Astrocyte of the cerebellum (primary cell): Measurements from ENCODE around the gene MBNL2.

Experiments used
- DNase-seq: peaks from one replicate; pipeline ENCODE4 v3.0.0-alpha.2; 2011; ENCODE audit warnings: low read depth
- H3K4me3 ChIP-seq: 2 replicates; pipeline ENCODE4 v1.5.1; 2011; ENCODE audit warnings: mild to moderate bottlenecking, low read depth, low read length, moderate library complexity
- in situ Hi-C: cut with HindIII; loops from 2 replicates; pipeline ENCODE4 v1.10.0; 2017; ENCODE audit warnings: low sequenced_read_pairs
- TF ChIP-seq, protein P1 (sequence below): IDR thresholded peaks from 2 replicates; pipeline ENCODE4 v1.5.1; 2012; ENCODE audit warnings: low read length, low read depth, moderate library complexity, mild to moderate bottlenecking; ENCODE audit errors: missing control alignments

The MBNL2 gene

DNA sequence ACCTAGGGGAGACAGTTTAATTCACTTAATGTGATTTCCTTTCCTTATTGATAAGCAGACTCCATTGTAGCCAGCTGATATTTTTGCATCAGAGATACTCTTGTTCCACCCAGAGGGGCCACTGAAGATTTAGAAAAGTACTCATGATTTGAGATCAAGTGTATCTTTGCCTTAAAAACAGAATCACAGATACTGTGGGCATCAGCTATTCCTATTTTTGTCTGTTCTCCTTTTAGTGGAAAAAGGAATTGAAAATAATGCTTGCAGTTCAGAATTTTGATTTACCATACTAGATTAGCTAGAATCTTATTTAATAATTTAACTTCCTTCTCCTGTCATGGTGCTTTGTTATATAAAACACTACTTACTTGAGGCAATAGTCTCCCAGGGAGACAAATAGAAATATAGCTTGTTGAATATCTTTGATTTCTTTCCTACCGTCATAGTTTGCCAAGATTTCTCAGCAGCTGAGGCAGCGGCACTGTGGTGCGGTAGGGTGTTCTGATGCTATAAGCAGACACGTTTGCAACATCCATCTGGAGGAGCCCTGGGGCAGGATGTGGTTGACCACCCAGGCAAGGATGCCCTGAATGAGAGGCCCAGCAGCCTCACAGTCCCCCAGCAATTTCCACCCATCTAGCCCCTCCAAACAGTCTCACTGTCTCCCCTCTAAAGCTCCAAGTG is 164.8 kb downstream of the MBNL2 start:
- in situ Hi-C loops, result no loop called here
- TF ChIP-seq, protein P1, sequence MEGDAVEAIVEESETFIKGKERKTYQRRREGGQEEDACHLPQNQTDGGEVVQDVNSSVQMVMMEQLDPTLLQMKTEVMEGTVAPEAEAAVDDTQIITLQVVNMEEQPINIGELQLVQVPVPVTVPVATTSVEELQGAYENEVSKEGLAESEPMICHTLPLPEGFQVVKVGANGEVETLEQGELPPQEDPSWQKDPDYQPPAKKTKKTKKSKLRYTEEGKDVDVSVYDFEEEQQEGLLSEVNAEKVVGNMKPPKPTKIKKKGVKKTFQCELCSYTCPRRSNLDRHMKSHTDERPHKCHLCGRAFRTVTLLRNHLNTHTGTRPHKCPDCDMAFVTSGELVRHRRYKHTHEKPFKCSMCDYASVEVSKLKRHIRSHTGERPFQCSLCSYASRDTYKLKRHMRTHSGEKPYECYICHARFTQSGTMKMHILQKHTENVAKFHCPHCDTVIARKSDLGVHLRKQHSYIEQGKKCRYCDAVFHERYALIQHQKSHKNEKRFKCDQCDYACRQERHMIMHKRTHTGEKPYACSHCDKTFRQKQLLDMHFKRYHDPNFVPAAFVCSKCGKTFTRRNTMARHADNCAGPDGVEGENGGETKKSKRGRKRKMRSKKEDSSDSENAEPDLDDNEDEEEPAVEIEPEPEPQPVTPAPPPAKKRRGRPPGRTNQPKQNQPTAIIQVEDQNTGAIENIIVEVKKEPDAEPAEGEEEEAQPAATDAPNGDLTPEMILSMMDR, result no peak
- H3K4me3 ChIP-seq, result no peak overlapping the region
- DNase-seq, result no peak

DNA sequence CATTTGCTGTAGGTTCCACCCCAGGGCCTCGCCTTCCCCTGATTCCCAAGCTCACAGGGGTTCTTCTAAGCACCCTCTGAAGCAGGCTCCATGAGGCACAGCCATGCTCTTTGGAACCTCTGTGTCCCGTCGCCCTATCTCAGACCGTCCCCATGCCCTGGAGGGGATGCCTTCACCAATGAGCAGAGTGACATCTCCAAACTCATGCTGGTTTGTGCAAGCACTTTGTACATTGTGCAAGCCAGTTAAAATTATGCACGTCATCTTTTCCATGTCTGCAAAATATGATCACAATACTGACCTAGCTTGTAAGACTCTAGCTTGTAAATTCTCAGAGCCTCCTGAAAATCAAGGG is 165.3 kb downstream of the MBNL2 start:
- no peak for DNase-seq
- no peak overlapping the region for H3K4me3 ChIP-seq

DNA sequence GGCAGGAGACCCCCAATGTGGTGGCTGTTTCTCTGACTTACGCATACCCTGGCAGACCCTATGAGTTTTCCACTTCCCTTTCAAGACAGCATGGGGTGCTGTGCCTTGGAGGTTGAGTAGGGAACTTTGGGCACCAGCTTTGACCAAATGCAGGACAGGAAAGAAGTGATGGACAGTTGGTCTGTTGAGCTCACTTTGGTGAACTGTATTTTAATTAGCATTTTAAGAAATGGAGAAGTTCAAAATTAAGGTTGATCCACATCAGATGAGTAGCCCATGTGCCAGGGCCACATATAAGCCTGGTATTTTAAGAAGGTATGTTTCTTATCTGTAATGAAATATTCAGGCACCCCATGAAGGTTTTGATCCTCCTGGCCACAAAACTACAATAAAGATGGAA is 165.8 kb downstream of the MBNL2 start:
- in situ Hi-C loops, result no loop called here
- no peak overlapping the region for H3K4me3 ChIP-seq
- TF ChIP-seq, protein P1, result no peak
- DNase-seq, result no peak

More for the DNA sequence above, 165.3 kb downstream of the MBNL2 start:
- in situ Hi-C loops, result no loop called here
- TF ChIP-seq, protein P1, result no peak

DNA sequence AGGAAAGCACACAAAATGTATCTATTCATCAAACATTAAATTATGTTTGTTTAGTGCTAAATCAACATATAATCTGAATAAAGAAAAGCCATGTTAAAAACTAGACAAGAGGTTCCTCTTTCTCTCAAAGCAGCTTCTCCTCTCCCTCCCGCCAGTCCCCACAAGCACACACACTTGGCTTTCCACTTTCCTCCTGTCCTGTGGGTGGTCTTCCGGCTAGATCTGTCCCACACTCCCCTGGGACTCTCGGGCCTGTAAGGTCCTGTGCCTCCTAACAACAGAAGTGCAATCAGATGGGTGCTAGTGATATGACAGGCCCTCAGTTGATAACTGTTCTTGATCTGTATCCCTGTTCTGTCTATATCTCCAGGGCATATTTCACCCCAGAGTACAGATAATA is 166.2 kb downstream of the MBNL2 start:
- TF ChIP-seq, protein P1, result no peak
- in situ Hi-C loops, result no loop called here
- H3K4me3 ChIP-seq, result no peak overlapping the region
- DNase-seq, result no peak

- H3K4me3 ChIP-seq, result no peak overlapping the region
- TF ChIP-seq, protein P1, result no peak
- peak; percentile 11 for DNase-seq
- in situ Hi-C loops, result no loop called here
Observed at GRCh38 chr13:97390941-97391600, 168.9 kb downstream of the MBNL2 start.

DNA sequence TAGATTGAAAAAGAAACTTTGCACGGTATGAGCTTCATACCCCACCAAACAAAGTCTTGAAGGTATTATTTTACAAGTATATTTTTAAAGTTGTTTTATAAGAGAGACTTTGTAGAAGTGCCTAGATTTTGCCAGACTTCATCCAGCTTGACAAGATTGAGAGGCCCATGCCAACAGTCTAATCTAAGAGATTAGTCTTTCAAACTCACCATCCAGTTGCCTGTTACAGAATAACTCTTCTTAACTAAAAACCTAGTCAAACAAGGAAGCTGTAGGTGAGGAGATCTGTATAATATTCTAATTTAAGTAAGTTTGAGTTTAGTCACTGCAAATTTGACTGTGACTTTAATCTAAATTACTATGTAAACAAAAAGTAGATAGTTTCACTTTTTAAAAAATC is 169.9 kb downstream of the MBNL2 start:
- no peak overlapping the region for H3K4me3 ChIP-seq
- no peak for DNase-seq
- TF ChIP-seq, protein P1, result no peak
- in situ Hi-C loops, result no loop called here
